Endothelial cell of umbilical vein (primary cell): ENCODE results near the gene OCA2. TPM values are rescaled to one million over a fixed set of nuclear protein-coding genes. Genes with fewer than 3 reads are reported as not detected.

Experiments
- BruUV-seq: library from RNA; stranded (reverse); fragments of 400-500 nt; replicated peaks from 2 replicates; lab custom pipeline; 2021; lab: Mats Ljungman, UMichigan
- CTCF ChIA-PET: fragments of 300-600, 350-600 bp; sonication (Branson Sonifier 250); formaldehyde crosslinking; loops from one replicate; lab custom pipeline; 2021; ENCODE audit warnings: antibody characterized with exemption, inconsistent platforms; lab: Charles Lee
- POLR2A ChIA-PET: fragments of 300-600, 350-600 bp; sonication (Branson Sonifier 250); formaldehyde crosslinking; loops from one replicate; lab custom pipeline; 2021; ENCODE audit warnings: antibody characterized with exemption, inconsistent platforms; lab: Charles Lee
- DNase-seq: peaks from one replicate; pipeline ENCODE4 v3.0.0-alpha.2; 2011; ENCODE audit warnings: low read depth, low spot score
- FAIRE-seq: peaks from 2 replicates; lab custom pipeline; 2011; peaks lifted over from hg19 to GRCh38; lab: Jason Lieb, UNC
- H2AFZ ChIP-seq: 2 replicates; pipeline ENCODE4 v1.6.0; 2012; ENCODE audit warnings: low read depth, low read length, control low read depth, inconsistent platforms
- H3K27ac ChIP-seq: 2 replicates; pipeline ENCODE4 v1.5.1; 2011; ENCODE audit warnings: low read depth, mild to moderate bottlenecking, control low read depth, low read length, moderate library complexity; ENCODE audit not compliant: insufficient read depth
- H3K27me3 ChIP-seq, 2 experiments: 2 replicates each; pipeline versions ENCODE4 v1.6.0 to v1.6.1; 2011; ENCODE audit warnings: low read length in 2 of 2, mixed read lengths in 1 of 2; ENCODE audit not compliant: control insufficient read depth in 2 of 2, insufficient read depth in 2 of 2
- H3K36me3 ChIP-seq, 2 experiments: 2 replicates in 1 of 2; 3 replicates in 1 of 2; pipeline ENCODE4 v1.5.1; 2011; ENCODE audit warnings: low read length in 2 of 2, mild to moderate bottlenecking in 1 of 2, moderate library complexity in 1 of 2; ENCODE audit not compliant: control insufficient read depth in 2 of 2, insufficient read depth in 2 of 2; ENCODE audit errors: extremely low read depth in 1 of 2
- H3K4me1 ChIP-seq: 3 replicates; pipeline ENCODE4 v1.5.1; 2011; ENCODE audit warnings: mild to moderate bottlenecking, low read length; ENCODE audit not compliant: control insufficient read depth, insufficient read depth; ENCODE audit errors: extremely low read depth
- H3K4me2 ChIP-seq: 2 replicates; pipeline ENCODE4 v1.6.1; 2011; ENCODE audit warnings: low read length, control low read depth, mixed read lengths; ENCODE audit not compliant: insufficient read depth
- H3K4me3 ChIP-seq, 3 experiments: fragments of 200-600 bp in 1 of 3; sonication (generic), shearing (Covaris generic) in 1 of 3; replicated peaks in 1 of 3; 2 replicates each; pipeline ENCODE4 v1.5.1; 2011 to 2016; ENCODE audit warnings: control low read depth in 3 of 3, low read length in 3 of 3, mild to moderate bottlenecking in 2 of 3, inconsistent platforms in 1 of 3, low read depth in 1 of 3, moderate library complexity in 1 of 3; ENCODE audit not compliant: insufficient read depth in 1 of 3
- H3K79me2 ChIP-seq: 2 replicates; pipeline ENCODE4 v1.6.0; 2012; ENCODE audit warnings: low read length, inconsistent platforms; ENCODE audit not compliant: control insufficient read depth, insufficient read depth
- H3K9ac ChIP-seq: replicated peaks from 2 replicates; pipeline ENCODE3; 2011; ENCODE audit warnings: low read length, control low read depth; ENCODE audit not compliant: insufficient read depth; ENCODE audit errors: extremely low read depth
- H3K9me1 ChIP-seq: replicated peaks from 3 replicates; pipeline ENCODE4 v1.6.0; 2011; ENCODE audit warnings: mild to moderate bottlenecking, low read length; ENCODE audit not compliant: control insufficient read depth, insufficient read depth; ENCODE audit errors: extremely low read depth
- H3K9me3 ChIP-seq: replicated peaks from 2 replicates; pipeline ENCODE4 v1.5.1; 2012; ENCODE audit warnings: low read length, inconsistent platforms; ENCODE audit not compliant: control insufficient read depth, insufficient read depth
- H4K20me1 ChIP-seq: replicated peaks from 2 replicates; pipeline ENCODE3; 2011; ENCODE audit warnings: mild to moderate bottlenecking, low read length; ENCODE audit not compliant: control insufficient read depth, insufficient read depth; ENCODE audit errors: extremely low read depth
- EZH2 ChIP-seq: IDR thresholded peaks from 2 replicates; pipeline ENCODE4 v1.6.1; 2012; ENCODE audit warnings: borderline replicate concordance, low read depth, mild to moderate bottlenecking, moderate library complexity, low read length, inconsistent platforms; ENCODE audit not compliant: severe bottlenecking
- FOS ChIP-seq: IDR thresholded peaks from 2 replicates; pipeline ENCODE4 v1.6.1; 2011; ENCODE audit warnings: mild to moderate bottlenecking, low read length, moderate library complexity, borderline replicate concordance; ENCODE audit not compliant: insufficient read depth
- GATA2 ChIP-seq: IDR thresholded peaks from 2 replicates; pipeline ENCODE4 v1.7.0; 2011; ENCODE audit warnings: low read depth, mild to moderate bottlenecking, moderate library complexity, mixed read lengths, low read length; ENCODE audit not compliant: insufficient read length, insufficient read depth
- JUN ChIP-seq: IDR thresholded peaks from 2 replicates; pipeline ENCODE4 v1.6.1; 2011; ENCODE audit warnings: borderline replicate concordance, low read depth; ENCODE audit not compliant: insufficient read length, insufficient read depth
- MYC ChIP-seq: IDR thresholded peaks from one replicate; pipeline ENCODE4 v1.6.1; 2011; ENCODE audit warnings: mild to moderate bottlenecking, low read depth, low read length
- POLR2A ChIP-seq: IDR thresholded peaks from 2 replicates; pipeline ENCODE4 v1.6.1; 2012; ENCODE audit warnings: low read depth, mild to moderate bottlenecking, control low read depth, low read length
- POLR2AphosphoS5 ChIP-seq: IDR thresholded peaks from 2 replicates; pipeline ENCODE4 v1.6.1; 2012; ENCODE audit warnings: low read depth, mild to moderate bottlenecking, control low read depth, low read length, moderate library complexity; ENCODE audit not compliant: insufficient read depth
- dilution Hi-C: fragments of 300-500 bp; cut with MboI; formaldehyde crosslinking; loops from one replicate; pipeline ENCODE4 v1.15.0; 2019; ENCODE audit warnings: low sequenced_read_pairs; ENCODE audit not compliant: extremely low pct_ligation_motif_present
- intact Hi-C: fragments of 100-400 bp; cut with micrococcal nuclease; formaldehyde crosslinking; loops from one replicate; pipeline ENCODE4 v1.10.0; 2022
- polyA plus RNA-seq, 4 experiments: library from polyadenylated mRNA; depleted of rRNA in 3 of 4; stranded (reverse) in 3 of 4; unstranded in 1 of 4; fragments of >200 nt; gene quantifications; 2 replicates each; pipeline versions ENCODE4 v1.2.1 to v1.2.3, GENCODE V29; 2011 to 2012; ENCODE audit warnings: missing spikeins in 1 of 4
- total RNA-seq: library from RNA; stranded (reverse); gene quantifications from 2 replicates; pipeline ENCODE4 v1.2.3, GENCODE V29; 2021
- TF ChIP-seq, protein P1 (sequence below), 2 donors: IDR thresholded peaks; 1 replicate in 1 of 2; 2 replicates in 1 of 2; pipeline ENCODE4 v1.5.1; 2011; ENCODE audit warnings: low read length in 2 of 2, mild to moderate bottlenecking in 2 of 2, moderate library complexity in 2 of 2, control low read depth in 1 of 2, inconsistent platforms in 1 of 2, low read depth in 1 of 2; ENCODE audit not compliant: insufficient read depth in 1 of 2; ENCODE audit errors: extremely low read depth in 1 of 2
- TF ChIP-seq, protein P2 (sequence below): IDR thresholded peaks from 2 replicates; pipeline ENCODE4 v1.6.1; 2011; ENCODE audit not compliant: insufficient read depth, insufficient read length

Gene OCA2
- total and polyA plus RNA-seq, 2 donors (not counting 3 experiments of a cell fraction or from before 2014, with no cell fraction given) = not detected

- Histone ChIP-seq H2AFZ (no peak overlapping the region), H4K20me1 (no peaks in the 10 kb centered on the region), H3K9ac (no peak overlapping the region), H3K79me2 (no peaks in the 10 kb centered on the region), H3K36me3 (no peaks in the 10 kb centered on the region), H3K9me3 (peaks cover 12% of the 10 kb centered on the region), H3K9me1 (no peaks in the 10 kb centered on the region), H3K4me1 (no peaks in the 10 kb centered on the region), H3K27me3 (no peaks in the 10 kb centered on the region), H3K4me2 (no peak overlapping the region), H3K27ac (no peak overlapping the region), H3K4me3 (no peak overlapping the region)
- FAIRE-seq (no peak), DNase-seq (no peak)
- CTCF ChIA-PET = no interaction called here
- POLR2A ChIA-PET = no interaction called here
- no TSS peak for BruUV-seq
- intact Hi-C loops = no loop called here
- dilution Hi-C loops = no loop called here
- no peak for TF ChIP-seq FOS
- no peak for TF ChIP-seq EZH2
- no peak for TF ChIP-seq GATA2
- TF ChIP-seq POLR2AphosphoS5 = no peak
- TF ChIP-seq, protein P1, sequence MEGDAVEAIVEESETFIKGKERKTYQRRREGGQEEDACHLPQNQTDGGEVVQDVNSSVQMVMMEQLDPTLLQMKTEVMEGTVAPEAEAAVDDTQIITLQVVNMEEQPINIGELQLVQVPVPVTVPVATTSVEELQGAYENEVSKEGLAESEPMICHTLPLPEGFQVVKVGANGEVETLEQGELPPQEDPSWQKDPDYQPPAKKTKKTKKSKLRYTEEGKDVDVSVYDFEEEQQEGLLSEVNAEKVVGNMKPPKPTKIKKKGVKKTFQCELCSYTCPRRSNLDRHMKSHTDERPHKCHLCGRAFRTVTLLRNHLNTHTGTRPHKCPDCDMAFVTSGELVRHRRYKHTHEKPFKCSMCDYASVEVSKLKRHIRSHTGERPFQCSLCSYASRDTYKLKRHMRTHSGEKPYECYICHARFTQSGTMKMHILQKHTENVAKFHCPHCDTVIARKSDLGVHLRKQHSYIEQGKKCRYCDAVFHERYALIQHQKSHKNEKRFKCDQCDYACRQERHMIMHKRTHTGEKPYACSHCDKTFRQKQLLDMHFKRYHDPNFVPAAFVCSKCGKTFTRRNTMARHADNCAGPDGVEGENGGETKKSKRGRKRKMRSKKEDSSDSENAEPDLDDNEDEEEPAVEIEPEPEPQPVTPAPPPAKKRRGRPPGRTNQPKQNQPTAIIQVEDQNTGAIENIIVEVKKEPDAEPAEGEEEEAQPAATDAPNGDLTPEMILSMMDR (IDR thresholded peaks at IDR 0.05; ENCODE audit: extremely low read depth in 1 of 2, insufficient read depth in 1 of 2, low read depth in 1 of 2, low read length in 2 of 2) = no peak
- TF ChIP-seq, protein P2, sequence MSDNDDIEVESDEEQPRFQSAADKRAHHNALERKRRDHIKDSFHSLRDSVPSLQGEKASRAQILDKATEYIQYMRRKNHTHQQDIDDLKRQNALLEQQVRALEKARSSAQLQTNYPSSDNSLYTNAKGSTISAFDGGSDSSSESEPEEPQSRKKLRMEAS = no peak
- no peak for TF ChIP-seq JUN
- TF ChIP-seq MYC = no peak
- TF ChIP-seq POLR2A = no peak
Observed at GRCh38 chr15:27774191-27774590, 324.9 kb downstream of the OCA2 start.
